Effector memory CD4-positive, alpha-beta T cell (primary cell): ENCODE data around the gene RNU5B-1.

Source experiments
- DNase-seq, 3 donors: peaks; one replicate each; pipeline ENCODE4 v3.0.0-alpha.2; 2020
- H3K27ac ChIP-seq: 2 replicates; pipeline ENCODE4 v1.7.0; 2013; ENCODE audit warnings: mild to moderate bottlenecking, low read length, moderate library complexity; ENCODE audit not compliant: insufficient read depth, poor library complexity, severe bottlenecking
- H3K27me3 ChIP-seq: replicated peaks from 2 replicates; pipeline ENCODE4 v1.7.0; 2013; ENCODE audit warnings: mild to moderate bottlenecking, low read length; ENCODE audit not compliant: insufficient read depth, control insufficient read depth, poor library complexity, severe bottlenecking
- H3K36me3 ChIP-seq: 2 replicates; pipeline ENCODE4 v1.7.0; 2013; ENCODE audit warnings: mild to moderate bottlenecking, low read length, moderate library complexity; ENCODE audit not compliant: control insufficient read depth, insufficient read depth
- H3K4me1 ChIP-seq: 2 replicates; pipeline ENCODE4 v1.7.0; 2013; ENCODE audit warnings: low read length, mild to moderate bottlenecking; ENCODE audit not compliant: control insufficient read depth, insufficient read depth, poor library complexity, severe bottlenecking
- H3K4me3 ChIP-seq: 2 replicates; pipeline ENCODE4 v1.7.0; 2013; ENCODE audit warnings: low read length, low read depth, mild to moderate bottlenecking; ENCODE audit not compliant: insufficient read depth, poor library complexity, severe bottlenecking
- H3K9me3 ChIP-seq: 2 replicates; pipeline ENCODE4 v1.7.0; 2013; ENCODE audit warnings: mild to moderate bottlenecking, low read length, moderate library complexity; ENCODE audit not compliant: control insufficient read depth

RNU5B-1 gene

DNA sequence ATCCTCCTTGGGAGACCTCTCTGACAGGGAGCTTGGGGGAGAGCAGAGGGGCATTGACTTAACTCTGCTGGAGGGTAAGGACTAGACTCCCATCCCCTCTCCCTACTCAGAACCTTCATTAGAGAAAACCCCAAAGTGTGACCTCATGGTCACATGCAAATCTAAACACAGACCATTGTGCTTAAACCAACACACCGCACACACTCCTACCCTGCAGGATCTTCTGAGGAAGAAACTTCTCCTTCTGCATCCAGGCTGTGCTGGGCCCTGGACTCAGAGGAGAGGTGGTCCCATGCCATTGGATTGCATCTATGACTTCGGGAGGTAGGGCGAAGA is 17.0 kb upstream of the RNU5B-1 start:
- H3K27ac ChIP-seq, result peak overlapping the region; percentile 82
- H3K4me1 ChIP-seq, result peaks cover 15% of the 10 kb centered on the region
- H3K4me3 ChIP-seq, result peak overlapping the region; percentile 90
- no peaks in the 10 kb centered on the region for H3K9me3 ChIP-seq
- no peaks in the 10 kb centered on the region for H3K36me3 ChIP-seq
- H3K27me3 ChIP-seq, result no peaks in the 10 kb centered on the region
- DNase-seq, result no peak

DNA sequence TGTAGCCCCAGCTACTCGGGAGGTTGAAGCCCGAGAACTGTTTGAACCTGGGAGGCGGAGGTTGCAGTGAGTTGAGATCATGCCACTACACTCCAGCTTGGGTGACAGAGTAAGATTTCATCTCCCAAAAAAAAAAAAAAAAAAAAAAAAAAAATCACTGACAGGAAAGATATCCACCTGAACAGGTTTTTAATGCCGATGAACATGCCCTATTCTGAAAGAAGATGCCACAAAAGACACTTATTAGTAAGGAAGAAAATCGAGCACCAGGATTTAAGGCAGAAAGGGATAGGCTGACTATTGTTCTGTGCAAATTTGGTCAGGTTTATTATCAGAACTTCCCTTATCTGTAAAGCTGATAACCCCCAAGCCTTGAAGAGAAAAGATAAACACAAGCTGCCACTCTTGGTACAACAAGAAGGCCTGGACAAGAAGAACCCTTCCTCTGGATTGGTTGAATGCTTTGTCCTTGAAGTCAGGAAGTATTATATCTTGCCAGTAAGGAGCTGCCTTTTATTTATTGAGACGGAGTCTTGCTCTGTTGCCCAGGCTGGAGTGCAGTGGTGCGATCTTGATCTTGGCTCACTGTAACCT is 15.1 kb upstream of the RNU5B-1 start:
- peaks cover 15% of the 10 kb centered on the region for H3K4me1 ChIP-seq
- no peak overlapping the region for H3K27ac ChIP-seq
- DNase-seq, result no peak
- H3K9me3 ChIP-seq, result no peaks in the 10 kb centered on the region
- H3K36me3 ChIP-seq, result no peaks in the 10 kb centered on the region
- H3K4me3 ChIP-seq, result no peak overlapping the region
- no peaks in the 10 kb centered on the region for H3K27me3 ChIP-seq

DNA sequence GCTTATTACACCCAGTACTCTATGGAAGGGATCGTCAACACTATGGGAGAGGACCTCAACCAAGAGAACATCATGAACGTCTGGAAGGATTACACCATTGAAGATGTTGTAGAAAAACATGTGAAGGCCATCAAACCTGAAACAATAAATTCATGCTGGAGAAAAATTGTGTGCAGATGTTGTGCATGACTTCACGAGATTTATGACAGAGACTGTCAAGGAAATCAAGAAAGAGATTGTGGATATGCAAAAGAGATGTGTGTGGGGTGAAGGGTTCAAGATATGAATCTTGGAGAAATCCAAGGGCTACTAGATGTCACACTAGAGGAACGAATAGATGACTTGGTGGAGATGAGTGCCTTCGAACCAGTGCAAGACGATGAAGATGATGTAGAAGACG is 14.2 kb upstream of the RNU5B-1 start:
- H3K4me1 ChIP-seq, result peaks cover 14% of the 10 kb centered on the region
- no peak for DNase-seq
- H3K27ac ChIP-seq, result no peak overlapping the region
- no peaks in the 10 kb centered on the region for H3K36me3 ChIP-seq
- no peak overlapping the region for H3K4me3 ChIP-seq
- no peaks in the 10 kb centered on the region for H3K9me3 ChIP-seq
- no peaks in the 10 kb centered on the region for H3K27me3 ChIP-seq

DNA sequence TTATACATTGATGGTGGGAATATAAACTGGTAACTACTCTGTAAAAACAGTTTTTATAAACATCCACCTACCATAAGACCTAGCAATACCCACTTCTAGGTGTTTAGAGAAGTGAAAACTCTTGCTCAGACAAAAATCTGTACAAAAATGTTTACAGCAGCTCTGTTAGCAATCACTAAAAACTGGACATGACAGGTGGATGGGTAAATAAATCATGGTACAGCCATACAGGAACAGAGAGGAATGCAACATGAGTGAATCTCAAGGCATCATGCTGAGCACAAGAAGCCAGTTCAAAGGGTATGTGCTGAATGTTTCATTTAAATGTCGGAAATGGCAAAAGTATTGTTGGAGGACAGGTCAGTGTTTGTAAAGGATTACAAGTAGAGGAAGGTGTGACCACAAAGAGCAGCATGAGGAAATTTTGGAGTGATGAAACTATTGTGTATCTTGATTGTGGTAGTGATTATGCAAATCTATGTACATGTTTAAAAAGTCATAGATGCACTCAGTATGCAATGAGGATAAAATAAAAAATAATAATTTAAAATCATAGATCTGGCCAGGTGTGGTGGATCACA is 11.4 kb upstream of the RNU5B-1 start:
- Histone ChIP-seq H3K4me3 (no peak overlapping the region), H3K27me3 (no peaks in the 10 kb centered on the region), H3K27ac (no peak overlapping the region), H3K36me3 (no peaks in the 10 kb centered on the region), H3K4me1 (peaks cover 18% of the 10 kb centered on the region), H3K9me3 (no peaks in the 10 kb centered on the region)
- DNase-seq, result no peak

DNA sequence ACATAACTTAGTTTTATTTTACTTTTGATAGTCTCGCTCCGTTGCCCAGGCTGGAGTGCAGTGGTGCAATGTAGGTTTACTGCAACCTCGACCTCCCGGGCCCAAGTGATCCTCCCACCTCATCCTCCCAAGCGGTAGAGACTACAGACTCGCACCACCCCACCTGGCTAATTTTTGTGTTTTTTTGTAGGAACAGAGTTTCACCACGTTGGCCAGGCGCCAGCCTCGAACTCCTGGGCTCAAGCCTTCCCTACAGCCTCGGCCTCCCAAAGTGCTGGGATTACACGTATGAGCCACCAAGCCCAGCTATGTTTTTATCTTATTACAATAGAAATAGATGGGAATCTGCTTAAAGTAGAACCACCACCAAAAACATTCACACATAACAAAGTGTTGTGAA is 5.7 kb upstream of the RNU5B-1 start:
- Histone ChIP-seq H3K9me3 (no peaks in the 10 kb centered on the region), H3K4me1 (peaks cover 21% of the 10 kb centered on the region), H3K36me3 (no peaks in the 10 kb centered on the region), H3K27me3 (no peaks in the 10 kb centered on the region), H3K27ac (no peak overlapping the region), H3K4me3 (peak overlapping the region; percentile 11)
- no peak for DNase-seq

DNA sequence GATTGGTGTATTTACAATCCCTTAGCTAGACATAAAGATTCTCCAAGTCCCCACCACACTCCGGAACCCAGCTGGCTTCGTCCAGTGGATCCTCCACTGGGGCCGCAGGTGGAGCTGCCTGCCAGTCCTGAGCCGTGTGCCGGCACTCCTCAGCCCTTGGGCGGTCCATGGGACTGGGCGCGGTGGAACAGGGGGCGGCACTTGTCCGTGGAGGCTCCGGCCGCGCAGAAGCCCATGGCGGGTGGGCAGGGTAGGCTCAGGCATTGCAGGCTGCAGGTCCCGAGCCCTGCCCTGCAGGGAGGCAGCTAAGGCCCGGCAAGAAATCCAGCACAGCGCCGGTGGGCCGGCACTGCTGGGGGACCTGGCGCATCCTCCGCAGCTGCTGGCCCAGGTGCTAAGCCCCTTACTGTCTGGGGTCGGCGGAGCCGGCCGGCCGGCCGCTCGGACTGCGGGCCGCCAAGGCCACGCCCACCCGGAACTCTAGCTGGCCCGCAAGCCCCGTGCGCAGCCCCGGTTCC is 3.5 kb upstream of the RNU5B-1 start:
- Histone ChIP-seq H3K27me3 (no peaks in the 10 kb centered on the region), H3K4me1 (peaks cover 16% of the 10 kb centered on the region), H3K27ac (no peak overlapping the region), H3K36me3 (no peaks in the 10 kb centered on the region), H3K9me3 (no peaks in the 10 kb centered on the region), H3K4me3 (no peak overlapping the region)
- no peak for DNase-seq

DNA sequence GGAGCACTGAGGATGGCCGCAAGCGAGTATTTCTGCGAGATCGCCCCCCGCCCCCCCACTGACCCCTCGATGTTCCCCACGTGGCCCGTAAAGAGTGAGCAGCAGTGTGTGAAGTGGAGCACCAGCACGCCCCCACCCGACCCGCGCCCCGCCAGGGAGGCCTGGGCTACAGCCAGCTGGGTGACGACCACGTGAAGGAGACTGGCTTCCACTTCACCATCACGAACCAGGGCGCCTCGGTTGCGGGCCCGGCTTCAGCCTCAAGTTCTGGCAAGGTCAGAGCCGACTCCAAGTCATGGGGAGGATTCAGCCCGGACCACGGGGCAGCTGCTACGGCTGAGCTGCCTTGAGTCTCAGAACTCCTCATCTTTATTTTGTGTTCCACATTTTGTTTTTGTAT is 2.4 kb upstream of the RNU5B-1 start:
- Histone ChIP-seq H3K27me3 (no peaks in the 10 kb centered on the region), H3K4me1 (peaks cover 8% of the 10 kb centered on the region), H3K36me3 (no peaks in the 10 kb centered on the region), H3K4me3 (no peak overlapping the region), H3K9me3 (no peaks in the 10 kb centered on the region), H3K27ac (no peak overlapping the region)
- no peak for DNase-seq

DNA sequence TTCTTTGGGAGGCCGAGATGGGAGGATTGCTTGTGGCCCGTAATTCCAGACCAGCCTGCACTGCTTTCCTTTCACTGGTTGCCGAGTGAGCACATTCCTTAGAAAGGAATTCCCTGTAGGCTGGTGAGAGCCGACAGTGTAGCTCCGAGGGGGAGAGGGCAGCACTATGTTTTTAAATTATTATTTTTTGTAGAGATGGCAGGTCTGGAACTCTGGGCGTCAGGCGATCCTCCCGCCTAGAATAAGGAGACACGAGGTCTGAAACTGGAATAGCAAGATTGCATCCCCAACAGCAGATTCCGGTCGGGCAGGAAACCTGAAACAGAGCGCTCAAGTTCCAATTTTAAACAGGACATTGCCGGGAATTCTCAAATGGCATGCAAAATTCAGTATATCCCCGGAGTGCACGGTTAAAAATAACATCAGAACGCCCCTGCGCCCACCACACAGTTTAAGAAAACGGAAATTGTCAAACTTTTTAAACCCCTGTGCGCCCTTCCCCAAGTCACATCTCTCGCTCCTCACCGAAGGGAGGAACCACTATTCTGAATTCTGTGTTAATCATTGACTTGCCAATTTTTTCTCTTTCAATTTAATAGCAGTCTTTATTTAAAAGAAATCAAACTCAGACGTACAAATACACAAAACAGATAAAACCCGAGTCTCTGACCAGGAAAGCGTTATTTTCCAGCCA is 643 bp upstream of the RNU5B-1 start:
- H3K27ac ChIP-seq, result peak overlapping the region; percentile 92
- H3K27me3 ChIP-seq, result no peaks in the 10 kb centered on the region
- no peaks in the 10 kb centered on the region for H3K9me3 ChIP-seq
- H3K36me3 ChIP-seq, result no peaks in the 10 kb centered on the region
- no peak for DNase-seq
- H3K4me3 ChIP-seq, result peak overlapping the region; percentile 53
- H3K4me1 ChIP-seq, result peaks cover 4% of the 10 kb centered on the region

DNA sequence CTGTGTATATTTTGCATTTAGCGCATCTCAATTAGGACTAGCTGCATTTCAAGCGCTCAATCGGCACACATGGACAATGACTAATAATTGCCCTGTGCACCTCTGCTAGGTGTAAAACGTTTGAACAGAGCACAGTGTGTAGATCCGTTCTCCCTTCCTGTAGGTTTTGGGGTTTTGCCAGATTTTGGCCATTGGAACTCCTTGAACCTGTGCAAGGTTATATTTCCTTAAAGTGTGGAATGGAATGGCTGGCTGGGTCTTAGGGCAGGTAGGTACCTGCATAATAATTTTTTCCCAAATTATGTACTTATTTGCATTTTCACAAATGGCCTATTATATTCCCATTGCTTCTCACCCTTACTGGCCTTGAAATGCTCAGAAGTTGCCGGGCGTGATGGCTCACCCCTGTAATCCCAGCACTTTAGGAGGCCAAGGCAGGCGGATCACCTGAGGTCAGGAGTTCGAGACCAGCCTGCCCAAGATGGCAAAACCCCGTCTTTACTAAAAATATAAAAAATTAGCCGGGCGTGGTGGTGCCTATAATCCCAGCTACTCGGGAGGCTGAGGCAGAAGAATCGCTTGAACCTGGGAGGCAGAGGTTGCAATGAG is 777 bp downstream of the RNU5B-1 start:
- Histone ChIP-seq H3K27me3 (no peaks in the 10 kb centered on the region), H3K36me3 (no peaks in the 10 kb centered on the region), H3K27ac (peak overlapping the region; percentile 92), H3K9me3 (no peaks in the 10 kb centered on the region), H3K4me3 (peak overlapping the region; percentile 53), H3K4me1 (peaks cover 4% of the 10 kb centered on the region)
- DNase-seq, result no peak

DNA sequence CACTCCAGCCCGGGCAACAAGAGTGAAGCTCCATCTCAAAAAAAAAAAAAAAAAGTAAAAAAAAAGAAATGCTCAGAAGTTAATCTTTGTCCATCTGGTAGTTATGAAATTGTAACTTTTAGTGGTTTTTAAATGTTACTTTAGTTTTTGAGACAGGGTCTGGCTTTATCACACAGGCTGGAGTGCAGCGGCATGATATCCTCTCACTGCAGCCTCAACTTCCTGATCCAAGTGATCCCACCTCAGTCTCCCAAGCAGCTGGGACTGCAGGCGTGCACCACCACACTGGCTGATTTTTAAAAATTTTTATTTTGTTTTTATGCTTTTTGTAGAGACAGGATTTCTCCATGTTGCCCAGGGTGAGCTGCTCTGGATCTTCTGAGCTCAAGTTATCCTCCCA is 1.3 kb downstream of the RNU5B-1 start:
- DNase-seq, result no peak
- Histone ChIP-seq H3K27ac (no peak overlapping the region), H3K27me3 (no peaks in the 10 kb centered on the region), H3K36me3 (no peaks in the 10 kb centered on the region), H3K9me3 (no peaks in the 10 kb centered on the region), H3K4me3 (no peak overlapping the region), H3K4me1 (peaks cover 4% of the 10 kb centered on the region)
